TTC549 (cell line): ENCODE measurements around the gene BLCAP.

Experiments used
- FAIRE-seq: peaks from 2 replicates; lab custom pipeline; 2012; peaks lifted over from hg19 to GRCh38; lab: Jason Lieb, UNC

The BLCAP gene

GRCh38 chr20:37529214-37529967 lies 1.7 kb upstream of the BLCAP start:
- FAIRE-seq, result no peak

- FAIRE-seq, result no peak
These were observed 954 bp upstream of the BLCAP start for GRCh38 chr20:37528446-37529213.

- no peak for FAIRE-seq
These were observed 638 bp downstream of the BLCAP start for GRCh38 chr20:37526839-37527637.

- no peak for FAIRE-seq
These were observed 1.3 kb downstream of the BLCAP start for GRCh38 chr20:37526238-37526838.

GRCh38 chr20:37525810-37526209 lies 1.9 kb downstream of the BLCAP start:
- no peak for FAIRE-seq

- no peak for FAIRE-seq
These were observed 2.6 kb downstream of the BLCAP start for GRCh38 chr20:37524859-37525708.

GRCh38 chr20:37523911-37524700 lies 3.6 kb downstream of the BLCAP start:
- no peak for FAIRE-seq

- no peak for FAIRE-seq
These were observed 4.7 kb downstream of the BLCAP start for GRCh38 chr20:37523012-37523391.

GRCh38 chr20:37522260-37523011 lies 5.2 kb downstream of the BLCAP start:
- no peak for FAIRE-seq

GRCh38 chr20:37521061-37521771 lies 6.5 kb downstream of the BLCAP start, which contains the start of gene NNAT:
NNAT (plus strand) TSS chr20:37521250; CDS start chr20:37521332, 82 bp downstream.
- FAIRE-seq, result no peak

GRCh38 chr20:37520419-37520955 lies 7.2 kb downstream of the BLCAP start:
- FAIRE-seq, result no peak

- no peak for FAIRE-seq
These were observed 7.9 kb downstream of the BLCAP start for GRCh38 chr20:37519508-37520418.

GRCh38 chr20:37518606-37519507 lies 8.8 kb downstream of the BLCAP start:
- FAIRE-seq, result no peak

GRCh38 chr20:37518059-37518458 lies 9.6 kb downstream of the BLCAP start:
- no peak for FAIRE-seq

GRCh38 chr20:37516811-37517750 lies 10.6 kb downstream of the BLCAP start:
- FAIRE-seq, result no peak

GRCh38 chr20:37515876-37516275 lies 11.8 kb downstream of the BLCAP start:
- no peak for FAIRE-seq
